ENCODE data around the gene MYOD1.

- TF ChIP-seq POLR2AphosphoS5 (IDR thresholded peaks at IDR 0.05; ENCODE audit: borderline replicate concordance, low read depth, low read length) = no peak
- TF ChIP-seq EZH2 (IDR thresholded peaks at IDR 0.05) = no peak
Measured at GRCh38 chr11:17750013-17750800, 30.8 kb downstream of the MYOD1 start.

All from SK-N-MC (cell line).